GM12891 (cell line): Measurements from ENCODE around the gene CMBL.
A peak's percentile ranks its signal among the peaks of the same experiment; 100 is the strongest.

Source experiments
- PAX5 ChIP-seq: IDR thresholded peaks from 2 replicates; pipeline ENCODE4 v1.6.1; 2011; ENCODE audit warnings: low read length, moderate library complexity, mild to moderate bottlenecking; ENCODE audit not compliant: insufficient read depth, severe bottlenecking
- POLR2A ChIP-seq: IDR thresholded peaks from 2 replicates; pipeline ENCODE4 v1.6.1; 2011; ENCODE audit warnings: low read depth, low read length, control low read depth
- POLR2AphosphoS5 ChIP-seq: IDR thresholded peaks from 2 replicates; pipeline ENCODE4 v1.6.1; 2011; ENCODE audit warnings: low read depth, low read length, control low read depth
- POU2F2 ChIP-seq: IDR thresholded peaks from 2 replicates; pipeline ENCODE4 v1.6.1; 2011; ENCODE audit warnings: low read depth, mild to moderate bottlenecking, control low read depth, low read length, moderate library complexity
- SPI1 ChIP-seq: IDR thresholded peaks from 2 replicates; pipeline ENCODE4 v1.6.1; 2011; ENCODE audit warnings: low read depth, low read length, control low read depth
- TAF1 ChIP-seq: IDR thresholded peaks from 2 replicates; pipeline ENCODE4 v1.6.1; 2011; ENCODE audit warnings: low read depth, low read length, control low read depth

- TF ChIP-seq POLR2A (no peak), TAF1 (peak; percentile 36; the same call in 1 of the 2 replicates), PAX5 (peak; percentile 99), POLR2AphosphoS5 (no peak), POU2F2 (peak; percentile 30; the same call in 1 of the 2 replicates), SPI1 (no peak)
These were observed 23.6 kb downstream of the CMBL start for GRCh38 chr5:10283927-10284635.
